GM18508 (cell line): ENCODE results near the gene UNC13D.
"Not testable (repeated sequence)": the region's sequence is repeated elsewhere in the genome, so short reads cannot be mapped to it uniquely, and the experiment has no call there.

Source experiments
- ATAC-seq: cut with Tn5 transposase; IDR thresholded peaks from one replicate; pipeline ENCODE4 v1.9.1; 2021; ENCODE audit warnings: moderate number of reproducible peaks; ENCODE audit not compliant: insufficient read depth, unreplicated experiment

UNC13D gene

DNA sequence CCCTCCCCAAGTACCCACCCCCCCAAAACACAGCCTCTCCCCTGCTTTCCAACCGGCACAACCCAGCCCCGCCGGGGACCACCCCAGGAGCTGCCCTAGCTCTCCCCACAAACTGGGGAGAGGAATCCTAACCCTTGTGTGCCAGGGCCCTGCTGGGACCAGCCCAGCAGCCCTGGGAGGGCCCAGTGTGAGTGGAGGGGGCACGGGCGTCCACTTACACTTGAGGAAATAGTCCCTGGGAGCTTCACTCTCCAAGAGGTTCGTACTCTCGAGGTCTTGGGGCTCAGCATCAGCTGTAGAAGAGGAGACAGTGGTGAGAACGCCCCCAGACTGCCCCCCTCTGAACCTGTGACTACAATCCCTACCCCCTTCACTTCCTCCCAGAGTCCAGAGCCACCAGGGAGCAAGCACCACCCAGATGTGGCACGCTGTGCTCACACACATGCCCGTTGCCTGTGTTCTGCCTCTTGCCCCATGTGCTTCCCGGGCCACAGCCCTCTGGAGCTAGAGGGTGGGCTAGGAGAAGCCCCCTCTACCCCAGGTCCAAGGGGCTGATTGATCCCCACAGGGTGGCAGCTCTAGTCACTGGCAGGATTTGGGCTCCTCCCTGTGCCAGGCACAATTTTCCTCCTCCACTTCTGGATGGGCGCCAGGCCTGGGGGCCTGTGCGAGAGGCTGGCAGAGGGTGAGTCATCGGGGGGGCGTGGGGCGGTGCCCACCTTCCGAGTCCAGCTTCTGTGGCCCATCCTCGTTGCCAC, 31.2 kb upstream of the UNC13D start:
- no peak for ATAC-seq

DNA sequence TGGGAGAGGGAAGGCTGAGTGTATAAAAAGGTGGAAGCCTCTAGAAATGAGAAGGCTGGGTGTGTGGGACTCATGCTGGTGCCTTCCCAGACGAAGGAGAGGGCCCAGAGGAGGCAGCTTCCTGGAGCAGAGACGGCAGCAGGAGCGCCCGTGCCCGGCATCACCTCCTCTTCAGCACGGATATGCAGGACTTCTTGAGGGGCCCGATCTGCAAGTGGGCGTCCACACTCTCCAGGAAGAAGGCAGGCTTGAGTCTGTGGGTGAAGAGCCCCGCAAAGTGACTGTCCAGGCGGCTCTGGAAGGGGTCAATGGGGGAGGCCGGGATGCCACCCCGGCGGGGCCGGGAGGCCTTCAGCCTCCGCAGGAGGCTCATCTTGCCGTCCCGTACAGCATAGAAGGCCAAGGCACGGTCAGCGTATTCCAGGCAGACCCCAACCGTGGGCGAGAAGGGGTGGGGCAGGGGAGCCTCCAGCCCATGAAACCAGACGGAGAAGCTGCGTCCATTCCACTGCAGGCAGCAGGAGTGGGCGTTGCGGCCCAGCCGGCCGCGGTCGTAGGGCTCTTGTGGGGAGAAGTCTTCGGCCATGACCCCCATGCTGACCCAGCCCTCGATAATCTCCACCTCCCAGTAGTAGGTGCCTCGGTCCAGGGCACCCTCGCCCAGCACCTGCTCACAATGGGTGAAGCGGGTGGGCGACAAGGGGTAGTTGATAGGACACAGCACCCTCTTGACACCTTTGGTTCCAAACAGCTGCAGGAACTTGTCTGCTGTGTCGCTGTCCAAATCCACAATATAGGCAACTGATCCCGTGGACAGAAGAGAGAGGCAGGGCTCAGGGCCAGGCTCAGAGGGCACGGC, 30.3 kb upstream of the UNC13D start:
- no peak for ATAC-seq

DNA sequence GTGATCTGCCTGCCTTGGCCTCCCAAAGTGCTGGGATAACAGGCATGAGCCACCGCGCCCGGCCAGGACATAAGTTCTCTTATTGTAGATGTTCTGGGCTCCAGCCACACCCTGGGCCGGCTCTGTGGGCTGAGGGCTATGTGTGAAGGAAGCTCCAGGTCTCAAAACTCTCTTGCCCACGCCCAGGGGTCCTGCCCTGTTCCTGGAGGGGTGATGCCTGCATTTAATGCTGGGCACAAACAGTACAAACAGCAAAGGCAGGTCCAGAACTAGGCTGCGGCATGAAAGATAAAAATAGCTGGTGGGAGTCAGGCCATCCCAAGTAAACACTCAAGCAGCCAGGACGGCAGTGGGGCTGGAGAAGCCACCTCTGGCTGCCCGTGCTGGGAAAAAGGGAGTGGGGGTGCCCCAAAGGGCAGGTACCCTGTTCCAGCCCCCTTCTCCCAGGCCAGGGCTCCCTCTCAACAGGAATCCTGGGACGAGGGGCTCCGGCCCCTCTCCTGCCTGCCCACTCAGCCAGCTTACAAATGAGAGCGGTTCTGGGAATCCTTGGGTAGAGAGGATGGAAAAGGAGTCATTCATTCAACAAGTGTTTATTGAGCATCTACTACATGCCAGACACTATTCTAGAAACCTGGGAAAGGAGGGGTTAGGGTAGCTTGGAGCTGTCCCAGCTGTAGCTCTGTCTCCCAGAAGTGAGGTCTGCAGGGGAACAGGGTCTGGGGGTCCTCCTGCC, 29.6 kb upstream of the UNC13D start:
- ATAC-seq: no peak

DNA sequence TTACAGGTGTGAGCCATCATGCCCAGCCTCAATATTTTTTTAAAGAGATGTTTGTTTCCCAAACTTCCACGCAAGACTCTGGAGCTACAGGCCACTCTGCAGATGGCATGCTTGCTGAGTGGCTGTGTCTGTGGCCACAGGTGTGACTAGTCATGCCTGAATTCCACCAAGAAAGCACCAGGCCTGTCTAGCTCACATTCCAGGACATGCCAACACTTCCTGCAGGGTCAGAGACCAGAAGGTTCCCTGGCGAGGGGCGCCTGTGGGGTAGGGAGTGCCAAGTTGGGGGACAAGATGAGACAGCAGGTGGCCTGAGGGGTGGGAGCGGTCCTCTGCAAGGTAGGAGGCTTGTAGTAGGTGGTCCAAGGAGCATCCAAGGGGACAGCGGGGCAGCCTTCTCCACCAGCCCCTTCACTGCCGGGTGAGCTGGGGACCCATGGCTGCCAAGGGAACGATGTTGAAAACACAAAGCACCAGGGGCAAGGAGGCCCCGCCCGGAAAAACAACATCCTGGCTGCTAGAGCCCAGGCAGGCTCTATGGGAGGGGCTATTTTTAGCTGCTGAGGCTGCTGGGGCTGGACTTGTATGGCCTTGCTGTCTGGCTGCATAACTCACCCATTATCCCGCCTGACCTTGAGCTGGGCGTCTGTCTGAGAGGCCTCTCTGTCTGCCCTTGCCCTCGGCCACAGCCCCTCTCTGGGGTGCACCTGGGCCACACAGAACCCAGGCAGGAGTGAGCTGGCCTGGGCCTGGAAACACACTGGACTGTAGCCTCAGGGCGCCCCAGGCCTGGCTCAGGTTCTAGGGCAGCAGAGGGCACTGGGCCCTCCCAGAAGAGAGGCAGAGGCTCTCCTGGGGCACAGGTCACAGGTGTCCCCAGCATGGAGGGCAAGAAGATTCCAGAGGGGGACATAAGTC, 28.5 kb upstream of the UNC13D start:
- ATAC-seq: no peak

- ATAC-seq: not testable (repeated sequence)
These were observed 26.0 kb upstream of the UNC13D start for GRCh38 chr17:75870228-75870627.

- no peak for ATAC-seq
These were observed 25.3 kb upstream of the UNC13D start for GRCh38 chr17:75869282-75870141.

- ATAC-seq: not testable (repeated sequence)
These were observed 24.6 kb upstream of the UNC13D start for GRCh38 chr17:75868730-75869281.

DNA sequence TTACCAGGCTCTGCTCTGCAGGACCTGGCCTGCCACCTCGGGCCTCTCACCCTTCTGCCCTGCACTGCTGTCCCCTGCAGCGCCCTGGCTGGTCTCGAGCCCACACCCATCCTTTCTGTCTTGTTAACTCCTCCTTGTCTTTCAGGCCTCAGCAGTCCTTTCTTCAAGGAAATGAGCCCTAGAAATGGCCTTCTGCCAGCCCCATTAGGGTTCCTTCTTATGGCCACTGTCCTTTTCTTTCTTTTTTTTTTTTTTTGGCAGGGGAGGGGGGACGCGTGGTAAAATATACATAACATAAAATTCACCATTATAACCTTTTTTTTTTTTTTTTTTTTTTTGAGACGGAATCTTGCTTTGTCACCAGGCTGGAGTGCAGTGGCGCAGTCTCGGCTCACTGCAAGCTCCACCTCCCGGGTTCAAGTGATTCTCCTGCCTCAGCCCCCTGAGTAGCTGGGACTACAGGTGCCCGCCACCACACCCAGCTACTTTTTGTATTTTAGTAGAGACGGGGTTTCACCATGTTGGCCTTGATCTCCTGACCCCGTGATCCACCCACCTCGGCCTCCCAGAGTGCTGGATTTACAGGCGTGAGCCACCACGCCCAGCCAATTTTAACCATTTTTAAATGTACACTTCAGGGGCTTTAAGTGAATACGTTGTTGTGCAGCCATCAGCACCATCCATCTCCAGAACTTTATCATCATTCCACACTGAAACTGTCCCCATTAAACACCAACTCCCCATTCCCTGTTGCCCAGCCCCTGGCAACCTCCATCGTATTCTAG, 21.4 kb upstream of the UNC13D start:
- ATAC-seq: not testable (repeated sequence)

DNA sequence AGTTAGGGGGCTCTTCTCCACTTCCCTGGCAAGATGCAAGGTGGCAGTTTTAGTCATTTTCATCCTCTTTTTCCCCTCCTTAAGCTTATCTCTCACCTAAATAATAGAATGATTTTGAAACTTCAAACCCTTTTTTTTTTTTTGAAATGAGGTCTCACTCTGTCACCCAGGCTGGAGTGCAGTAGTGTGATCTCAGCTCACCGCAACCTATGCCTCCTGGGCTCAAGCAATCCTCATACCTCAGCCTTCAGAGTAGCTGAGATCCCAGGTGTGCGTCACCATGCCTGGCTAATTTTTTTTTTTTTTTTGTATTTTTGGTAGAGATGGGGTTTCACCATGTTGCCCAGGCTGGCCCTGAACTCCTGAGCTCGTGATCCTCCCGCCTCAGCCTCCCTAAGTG, 20.7 kb upstream of the UNC13D start:
- ATAC-seq: not testable (repeated sequence)

DNA sequence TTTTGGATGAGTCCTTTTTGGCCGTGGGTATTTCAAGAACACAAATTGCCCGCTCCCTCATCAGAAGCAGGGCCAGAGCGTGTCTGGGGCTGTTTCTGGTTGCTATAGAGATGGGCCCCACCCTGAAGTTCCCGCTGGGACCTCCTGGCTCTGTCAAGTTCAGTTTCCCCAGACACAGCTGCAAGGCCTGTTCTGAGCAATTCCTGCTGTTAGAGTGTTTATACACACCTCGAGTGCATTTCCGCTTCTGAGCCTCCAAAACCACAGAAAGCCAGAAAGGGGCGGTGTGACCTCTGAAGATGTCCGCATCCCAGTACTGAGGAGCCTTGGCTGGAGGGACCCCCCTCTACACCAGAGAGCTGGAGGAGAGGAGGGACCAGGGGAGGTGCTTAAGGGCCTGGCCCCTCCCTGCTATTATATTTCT, 20.3 kb upstream of the UNC13D start:
- peak; percentile 56 for ATAC-seq

- no peak for ATAC-seq
These were observed 17.7 kb upstream of the UNC13D start for GRCh38 chr17:75861927-75862317.

DNA sequence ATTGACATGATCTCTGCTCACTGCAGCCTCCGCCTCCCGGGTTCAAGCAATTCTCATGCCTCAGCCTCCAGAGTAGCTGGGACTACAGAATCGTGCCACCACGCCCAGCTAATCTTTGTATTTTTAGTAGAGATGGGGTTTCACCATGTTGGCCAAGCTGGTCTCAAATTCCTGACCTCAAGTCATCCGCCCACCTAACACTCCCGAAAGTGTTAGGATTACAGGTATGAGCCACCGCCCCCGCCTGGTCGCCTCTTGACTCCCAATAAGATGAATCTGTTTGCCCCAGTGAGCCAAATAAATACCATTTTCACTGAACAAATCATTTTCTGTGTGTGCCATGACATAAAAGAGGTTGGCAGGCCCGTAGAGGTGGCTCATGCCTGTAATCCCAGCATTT, 15.2 kb upstream of the UNC13D start:
- ATAC-seq: not testable (repeated sequence)

- ATAC-seq: peak; percentile 1
These were observed 12.0 kb upstream of the UNC13D start for GRCh38 chr17:75856062-75856756.

DNA sequence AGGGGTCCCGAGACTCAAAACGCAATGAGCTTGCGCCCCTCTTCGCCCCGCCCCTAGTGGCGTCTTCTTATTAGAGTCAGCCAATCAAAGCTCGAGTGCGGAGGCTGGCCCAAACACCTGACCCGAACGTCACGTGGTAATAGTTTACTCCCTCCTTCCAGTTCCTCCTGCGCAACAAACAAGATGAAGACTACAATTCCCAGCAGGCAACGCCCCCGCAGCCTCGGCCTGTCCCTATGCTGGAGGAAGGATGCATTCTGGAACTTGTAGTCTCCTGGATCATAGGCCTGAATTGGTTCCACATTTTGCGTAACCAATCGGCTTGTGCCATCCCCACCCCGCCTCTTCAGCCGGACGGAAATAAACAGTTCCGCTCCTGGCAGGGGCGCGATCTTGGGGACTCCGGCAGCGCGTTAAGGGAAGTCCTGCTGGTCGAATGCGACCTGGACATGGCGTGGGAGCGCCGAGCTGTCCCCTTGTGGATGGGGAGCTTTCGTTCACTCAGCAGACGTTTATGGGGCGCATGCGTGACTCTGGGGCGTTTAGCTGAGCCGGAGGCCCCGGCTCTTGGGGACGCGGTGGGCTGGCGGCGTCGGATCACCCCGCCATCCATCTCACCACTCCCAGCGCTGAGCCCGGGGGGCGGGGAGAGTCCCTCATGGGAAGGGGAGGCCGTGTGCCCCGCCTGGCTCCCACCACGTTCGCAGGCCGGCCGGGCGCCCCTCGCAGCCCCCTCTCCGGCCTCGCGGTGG, 11.3 kb upstream of the UNC13D start, which contains the start of gene WBP2:
Gene WBP2, minus strand, starts transcription at position 26 of the 752 bp plus-strand sequence. CDS start 38 bp downstream, outside the sequence.
- ATAC-seq: peak; percentile 64

DNA sequence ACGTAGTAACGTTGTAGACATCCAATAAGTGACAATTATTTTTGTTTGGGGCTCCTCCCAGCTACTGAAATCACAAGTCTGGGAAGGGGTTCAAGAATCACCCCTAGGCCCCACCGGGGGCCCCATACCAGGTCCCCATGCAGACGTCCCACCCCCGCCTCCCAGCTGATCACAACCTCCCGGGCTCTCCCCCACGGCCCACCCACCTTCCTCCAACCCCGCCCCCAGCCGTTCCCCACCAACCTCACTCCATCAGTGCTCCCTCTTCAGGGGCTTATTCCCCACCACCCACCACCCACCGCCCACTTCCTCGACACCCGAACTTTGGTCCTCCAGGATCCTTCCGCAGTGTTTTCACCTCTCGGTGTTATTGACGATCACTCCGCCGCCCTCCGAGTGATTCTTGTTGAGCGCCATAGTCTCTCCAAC, 10.7 kb upstream of the UNC13D start:
- ATAC-seq: no peak

DNA sequence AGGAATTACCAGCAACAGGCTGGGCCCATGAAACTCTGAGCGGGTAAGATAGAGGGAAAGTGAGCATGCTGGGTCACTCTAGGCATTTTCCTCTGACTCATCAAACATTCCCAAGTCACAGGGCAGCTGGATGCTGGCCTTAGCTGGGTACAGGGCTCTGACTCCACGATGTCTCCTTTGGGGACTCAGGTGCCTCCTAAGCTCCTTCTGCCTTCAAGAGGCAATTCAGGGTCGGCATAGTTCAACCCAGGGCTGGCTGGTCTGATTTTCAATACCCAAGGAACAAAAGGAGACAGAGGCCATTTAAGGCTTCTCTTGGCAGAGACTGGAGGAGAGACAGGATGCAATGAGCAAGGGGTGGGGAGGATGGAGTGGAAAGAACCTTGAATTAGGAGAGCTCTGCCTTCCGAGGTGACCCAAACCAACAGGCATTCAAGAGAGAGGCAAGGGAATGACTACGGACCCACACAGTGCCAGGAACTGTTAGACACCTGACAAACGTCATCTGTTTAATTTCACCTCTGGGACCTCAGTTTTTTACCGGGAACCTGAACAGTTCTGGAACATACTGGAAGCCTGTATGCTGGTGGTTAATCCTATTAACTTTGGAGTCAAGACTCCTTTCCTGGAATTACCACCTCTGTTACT, 10.0 kb upstream of the UNC13D start:
- no peak for ATAC-seq
